Measurements from ENCODE around the gene DRC7.
"Not testable (repeated sequence)": the region's sequence is repeated elsewhere in the genome, so short reads cannot be mapped to it uniquely, and the experiment has no call there.

DNA sequence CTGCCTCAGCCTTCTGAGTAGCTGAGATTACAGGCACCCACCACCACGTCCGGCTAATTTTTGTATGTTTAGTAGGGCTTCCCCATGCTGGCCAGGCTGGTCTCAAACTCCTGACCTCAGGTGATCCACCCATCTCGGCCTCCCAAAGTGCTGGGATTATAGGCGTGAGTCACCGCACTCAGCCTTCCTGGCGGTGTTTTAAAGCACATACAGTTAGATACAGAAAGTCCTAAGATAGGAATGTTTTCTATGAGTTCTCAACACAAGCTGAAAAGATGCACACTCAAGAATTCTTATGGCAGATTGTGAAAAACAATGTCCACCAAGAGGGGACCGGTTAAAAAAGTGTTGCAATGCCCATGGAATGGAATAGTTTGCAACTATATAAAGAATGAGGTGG, 23.2 kb upstream of the DRC7 start:
- TF ChIP-seq POLR2A (IDR thresholded peaks at IDR 0.05): not testable (repeated sequence)
- TF ChIP-seq, protein P1, sequence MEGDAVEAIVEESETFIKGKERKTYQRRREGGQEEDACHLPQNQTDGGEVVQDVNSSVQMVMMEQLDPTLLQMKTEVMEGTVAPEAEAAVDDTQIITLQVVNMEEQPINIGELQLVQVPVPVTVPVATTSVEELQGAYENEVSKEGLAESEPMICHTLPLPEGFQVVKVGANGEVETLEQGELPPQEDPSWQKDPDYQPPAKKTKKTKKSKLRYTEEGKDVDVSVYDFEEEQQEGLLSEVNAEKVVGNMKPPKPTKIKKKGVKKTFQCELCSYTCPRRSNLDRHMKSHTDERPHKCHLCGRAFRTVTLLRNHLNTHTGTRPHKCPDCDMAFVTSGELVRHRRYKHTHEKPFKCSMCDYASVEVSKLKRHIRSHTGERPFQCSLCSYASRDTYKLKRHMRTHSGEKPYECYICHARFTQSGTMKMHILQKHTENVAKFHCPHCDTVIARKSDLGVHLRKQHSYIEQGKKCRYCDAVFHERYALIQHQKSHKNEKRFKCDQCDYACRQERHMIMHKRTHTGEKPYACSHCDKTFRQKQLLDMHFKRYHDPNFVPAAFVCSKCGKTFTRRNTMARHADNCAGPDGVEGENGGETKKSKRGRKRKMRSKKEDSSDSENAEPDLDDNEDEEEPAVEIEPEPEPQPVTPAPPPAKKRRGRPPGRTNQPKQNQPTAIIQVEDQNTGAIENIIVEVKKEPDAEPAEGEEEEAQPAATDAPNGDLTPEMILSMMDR (IDR thresholded peaks at IDR 0.05 in 8 of 11, conservative IDR thresholded peaks at IDR 0.05 in 3 of 11): not testable (repeated sequence)

All from spleen (tissue), 7 donors.